Measurements from ENCODE around the gene HRG.

GRCh38 chr3:186668426-186668825 is 2.6 kb downstream of the HRG start:
- no peak for TF ChIP-seq EZH2 (IDR thresholded peaks at IDR 0.05; ENCODE audit: insufficient read depth, poor library complexity, severe bottlenecking)
- TF ChIP-seq EZH2phosphoT487 (IDR thresholded peaks at IDR 0.05; ENCODE audit: insufficient read depth, low read depth): no peak

Data from GM23248 (cell line).